Measurements from ENCODE around the gene TUBG2.

The TUBG2 gene

DNA sequence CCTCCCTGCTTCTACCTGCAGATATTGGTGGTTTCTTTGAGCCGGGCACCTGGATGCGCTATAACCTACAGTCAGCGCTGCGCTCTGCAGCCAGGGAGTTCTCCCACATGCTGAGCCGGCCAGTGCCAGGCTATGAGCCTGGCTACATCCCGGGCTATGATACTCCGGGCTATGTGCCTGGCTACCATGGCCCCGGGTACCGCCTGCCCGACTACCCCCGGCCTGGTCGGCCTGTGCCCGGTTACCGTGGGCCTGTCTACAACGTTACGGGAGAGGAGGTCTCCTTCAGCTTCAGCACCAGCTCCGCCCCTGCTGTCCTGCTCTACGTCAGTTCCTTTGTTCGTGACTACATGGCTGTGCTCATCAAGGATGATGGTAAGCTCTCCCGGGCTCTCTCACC lies 36.4 kb downstream of the TUBG2 start:
- no peak for DNase-seq (ENCODE audit: low read depth, low spot score)

DNA sequence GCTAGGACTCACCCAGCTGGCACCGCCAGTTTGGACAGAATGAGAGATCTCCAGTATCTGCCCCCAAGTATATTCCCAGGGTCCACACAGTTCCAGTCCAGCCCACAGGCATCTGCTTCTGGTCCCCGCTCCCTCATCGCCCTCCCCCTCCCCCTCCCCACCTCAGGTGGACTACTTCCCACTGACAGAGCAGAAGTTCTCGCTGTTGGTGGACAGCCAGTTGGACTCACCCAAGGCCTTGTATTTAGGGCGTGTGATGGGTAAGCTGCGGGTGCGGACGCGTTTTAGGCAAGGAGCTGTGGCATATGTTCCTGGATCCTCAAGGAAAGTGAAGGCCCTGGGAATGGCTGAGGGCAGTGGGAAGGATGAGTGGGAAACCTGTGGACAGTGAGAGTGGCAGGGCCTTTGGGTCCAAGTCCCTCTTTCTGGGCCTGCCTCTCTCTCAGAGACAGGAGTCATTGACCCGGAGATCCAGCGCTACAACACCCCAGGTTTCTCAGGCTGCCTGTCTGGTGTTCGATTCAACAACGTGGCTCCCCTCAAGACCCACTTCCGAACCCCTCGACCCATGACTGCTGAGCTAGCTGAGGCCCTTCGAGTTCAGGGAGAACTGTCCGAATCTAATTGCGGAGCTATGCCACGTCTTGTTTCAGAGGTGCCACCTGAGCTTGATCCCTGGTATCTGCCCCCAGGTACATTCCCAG lies 38.2 kb downstream of the TUBG2 start:
- DNase-seq (ENCODE audit: low read depth, low spot score): no peak

GRCh38 chr17:42698736-42699414 lies 39.8 kb downstream of the TUBG2 start:
- DNase-seq (ENCODE audit: low read depth, low spot score): no peak

GRCh38 chr17:42699415-42699740 lies 40.3 kb downstream of the TUBG2 start:
- DNase-seq (ENCODE audit: low read depth, low spot score): no peak

- DNase-seq (ENCODE audit: low read depth, low spot score): no peak
Observed at GRCh38 chr17:42700586-42701289, 41.7 kb downstream of the TUBG2 start.

- no peak for DNase-seq (ENCODE audit: low read depth, low spot score)
Observed at GRCh38 chr17:42702446-42702845, 43.4 kb downstream of the TUBG2 start.

DNA sequence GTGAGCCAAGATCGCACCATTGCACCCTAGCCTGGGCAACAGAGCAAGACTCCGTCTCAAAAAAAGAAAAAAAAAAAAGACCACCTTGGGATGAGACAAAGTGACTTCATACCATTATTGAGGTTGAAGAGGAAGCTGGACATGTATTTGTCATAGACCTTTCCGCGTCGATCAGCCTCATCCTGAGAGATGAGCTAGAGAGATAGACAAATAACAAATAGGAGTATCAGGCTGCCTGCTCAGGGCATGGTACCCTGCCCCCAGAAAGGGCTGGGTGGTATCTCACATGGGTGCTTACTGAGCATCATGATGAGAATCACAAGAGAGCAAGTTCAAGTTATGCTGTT lies 45.4 kb downstream of the TUBG2 start:
- DNase-seq (ENCODE audit: low read depth, low spot score): no peak

DNA sequence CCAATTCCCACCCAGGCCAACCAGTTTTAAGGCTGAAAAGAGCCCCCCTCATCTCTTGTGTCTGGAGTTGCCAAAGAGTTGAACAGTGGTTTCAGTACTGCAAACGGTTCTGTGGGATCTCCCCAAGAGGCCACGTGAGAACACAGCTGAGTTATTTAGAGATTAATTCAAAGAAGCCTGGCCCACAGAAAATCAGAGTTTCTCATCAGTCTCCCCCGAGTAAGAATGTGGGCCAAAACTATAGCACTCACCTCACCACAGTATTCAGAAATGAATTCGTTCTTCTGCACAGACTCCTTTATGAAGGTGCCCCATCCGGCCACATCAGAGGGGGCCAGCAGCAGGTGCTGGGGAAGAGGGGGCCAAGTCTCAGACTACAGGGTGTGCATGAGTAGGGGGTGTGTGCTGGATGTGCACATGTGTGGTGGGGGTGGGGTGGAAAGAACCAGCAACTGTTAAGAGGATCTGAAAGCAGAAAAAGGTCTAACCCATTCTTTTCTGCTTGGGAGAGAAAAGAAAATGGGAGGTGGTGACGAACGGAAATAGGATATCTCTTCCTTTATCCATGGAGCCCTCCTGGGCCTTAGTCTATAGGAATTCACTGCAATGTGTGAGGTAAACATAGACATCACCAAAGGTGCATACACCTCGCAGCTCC lies 45.9 kb downstream of the TUBG2 start:
- DNase-seq (ENCODE audit: low read depth, low spot score): no peak

GRCh38 chr17:42706732-42707131 lies 47.6 kb downstream of the TUBG2 start:
- DNase-seq (ENCODE audit: low read depth, low spot score): no peak

GRCh38 chr17:42708588-42708987 lies 49.5 kb downstream of the TUBG2 start:
- DNase-seq (ENCODE audit: low read depth, low spot score): no peak

- no peak for DNase-seq (ENCODE audit: low read depth, low spot score)
Observed at GRCh38 chr17:42709561-42709960, 50.5 kb downstream of the TUBG2 start.
